ENCODE data around the gene DNM1L.

The DNM1L gene

DNA sequence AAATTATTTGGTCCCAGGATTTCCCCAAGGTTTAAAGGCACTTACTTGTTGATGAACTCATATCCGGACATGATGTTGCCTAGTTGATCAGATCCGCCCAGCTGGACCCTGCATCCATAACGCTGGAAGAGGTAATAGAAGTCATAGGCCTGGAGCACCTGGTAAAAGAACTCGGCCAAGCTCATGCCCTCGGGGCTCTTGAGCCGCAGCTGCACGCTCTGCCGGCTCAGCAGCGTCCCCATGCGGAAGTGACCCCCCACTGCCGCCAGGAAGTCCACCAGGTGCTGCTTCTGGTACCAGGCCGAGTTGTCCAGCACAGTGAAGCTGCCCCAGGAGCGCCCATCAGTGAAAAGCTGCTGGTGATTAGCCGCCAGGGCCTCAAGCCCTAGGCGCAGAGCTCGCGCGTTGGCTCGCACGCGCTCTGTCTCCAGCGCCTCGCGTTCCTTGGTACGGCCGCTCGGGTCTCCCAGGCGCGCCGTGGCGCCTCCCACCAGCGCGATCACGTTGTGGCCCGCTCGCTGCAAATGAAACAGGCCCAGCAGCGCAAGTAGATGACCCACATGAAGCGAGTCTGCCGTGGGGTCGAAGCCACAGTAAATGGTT, 76.1 kb downstream of the DNM1L start:
- no peak for TF ChIP-seq TEAD4 (IDR thresholded peaks at IDR 0.05)
- TF ChIP-seq NFIC (IDR thresholded peaks at IDR 0.05): no peak; the same call in 1 of the 2 replicates
- no peak for TF ChIP-seq EP300 (IDR thresholded peaks at IDR 0.05; ENCODE audit: borderline replicate concordance)
- TF ChIP-seq, protein P1, sequence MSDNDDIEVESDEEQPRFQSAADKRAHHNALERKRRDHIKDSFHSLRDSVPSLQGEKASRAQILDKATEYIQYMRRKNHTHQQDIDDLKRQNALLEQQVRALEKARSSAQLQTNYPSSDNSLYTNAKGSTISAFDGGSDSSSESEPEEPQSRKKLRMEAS (IDR thresholded peaks at IDR 0.05): peak; percentile 82
- TF ChIP-seq YY1 (IDR thresholded peaks at IDR 0.05; ENCODE audit: low read depth): no peak
- TF ChIP-seq, protein P2, sequence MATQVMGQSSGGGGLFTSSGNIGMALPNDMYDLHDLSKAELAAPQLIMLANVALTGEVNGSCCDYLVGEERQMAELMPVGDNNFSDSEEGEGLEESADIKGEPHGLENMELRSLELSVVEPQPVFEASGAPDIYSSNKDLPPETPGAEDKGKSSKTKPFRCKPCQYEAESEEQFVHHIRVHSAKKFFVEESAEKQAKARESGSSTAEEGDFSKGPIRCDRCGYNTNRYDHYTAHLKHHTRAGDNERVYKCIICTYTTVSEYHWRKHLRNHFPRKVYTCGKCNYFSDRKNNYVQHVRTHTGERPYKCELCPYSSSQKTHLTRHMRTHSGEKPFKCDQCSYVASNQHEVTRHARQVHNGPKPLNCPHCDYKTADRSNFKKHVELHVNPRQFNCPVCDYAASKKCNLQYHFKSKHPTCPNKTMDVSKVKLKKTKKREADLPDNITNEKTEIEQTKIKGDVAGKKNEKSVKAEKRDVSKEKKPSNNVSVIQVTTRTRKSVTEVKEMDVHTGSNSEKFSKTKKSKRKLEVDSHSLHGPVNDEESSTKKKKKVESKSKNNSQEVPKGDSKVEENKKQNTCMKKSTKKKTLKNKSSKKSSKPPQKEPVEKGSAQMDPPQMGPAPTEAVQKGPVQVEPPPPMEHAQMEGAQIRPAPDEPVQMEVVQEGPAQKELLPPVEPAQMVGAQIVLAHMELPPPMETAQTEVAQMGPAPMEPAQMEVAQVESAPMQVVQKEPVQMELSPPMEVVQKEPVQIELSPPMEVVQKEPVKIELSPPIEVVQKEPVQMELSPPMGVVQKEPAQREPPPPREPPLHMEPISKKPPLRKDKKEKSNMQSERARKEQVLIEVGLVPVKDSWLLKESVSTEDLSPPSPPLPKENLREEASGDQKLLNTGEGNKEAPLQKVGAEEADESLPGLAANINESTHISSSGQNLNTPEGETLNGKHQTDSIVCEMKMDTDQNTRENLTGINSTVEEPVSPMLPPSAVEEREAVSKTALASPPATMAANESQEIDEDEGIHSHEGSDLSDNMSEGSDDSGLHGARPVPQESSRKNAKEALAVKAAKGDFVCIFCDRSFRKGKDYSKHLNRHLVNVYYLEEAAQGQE (IDR thresholded peaks at IDR 0.05; ENCODE audit: low read depth): no peak
- TF ChIP-seq ZBTB7A (IDR thresholded peaks at IDR 0.05; ENCODE audit: low read depth): no peak
- TF ChIP-seq FOXM1 (IDR thresholded peaks at IDR 0.05; ENCODE audit: borderline replicate concordance, low read depth): no peak
- peak; percentile 53; the same call in 1 of the 2 replicates for TF ChIP-seq RAD21 (IDR thresholded peaks at IDR 0.05; ENCODE audit: low read depth)
- no peak for TF ChIP-seq TAF1 (IDR thresholded peaks at IDR 0.05; ENCODE audit: low read depth)
- TF ChIP-seq CEBPB (IDR thresholded peaks at IDR 0.05): no peak
- TF ChIP-seq TCF12 (IDR thresholded peaks at IDR 0.05; ENCODE audit: low read depth): peak; percentile 54; the same call in 1 of the 2 replicates

DNA sequence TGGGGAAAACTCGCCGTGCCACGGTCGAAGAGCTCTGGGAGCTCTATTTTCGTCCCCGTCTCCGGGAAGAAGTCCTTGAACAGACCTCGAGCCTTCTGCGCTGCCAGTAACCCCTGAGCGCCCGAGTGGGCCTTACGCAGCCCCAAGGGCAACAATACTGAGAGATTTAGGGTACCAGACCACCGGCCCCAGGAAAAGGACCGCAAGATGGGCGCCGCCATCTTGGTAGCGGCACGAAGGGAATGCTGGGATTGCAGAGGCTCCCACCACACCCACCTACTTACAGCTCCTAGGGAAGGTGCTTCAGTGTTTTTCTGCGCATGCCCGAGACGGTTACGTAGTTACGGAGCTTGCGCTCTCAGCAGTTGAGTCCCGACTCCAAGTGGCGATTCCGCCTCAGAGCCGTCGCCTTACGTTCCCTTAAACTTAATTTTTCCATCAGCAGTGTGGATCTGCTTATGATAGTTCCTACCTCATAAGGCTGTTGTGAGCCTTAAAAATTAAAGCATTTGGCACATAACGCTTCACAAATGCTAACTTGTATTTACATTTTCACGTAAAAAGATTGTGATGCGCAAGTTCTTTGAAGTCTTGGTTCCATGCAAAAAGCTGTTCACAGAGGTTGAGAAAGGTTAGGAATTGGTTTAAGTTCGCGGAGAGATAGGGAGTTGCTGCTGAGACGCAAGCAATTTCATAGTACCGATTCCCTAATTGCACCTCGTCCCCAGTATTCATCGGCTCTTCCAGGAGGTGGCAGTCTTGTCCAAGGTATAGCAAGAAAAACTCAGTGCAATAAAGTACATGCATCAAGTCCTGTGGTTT, 76.8 kb downstream of the DNM1L start, which contains the start of gene YARS2:
Gene YARS2 (minus strand): TSS at position 244 of the 822 bp plus-strand sequence. CDS start 23 bp downstream, at position 221.
- TF ChIP-seq RAD21 (IDR thresholded peaks at IDR 0.05; ENCODE audit: low read depth) (peak; percentile 99), TEAD4 (IDR thresholded peaks at IDR 0.05) (peak; percentile 56; the same call in 1 of the 2 replicates), FOXM1 (IDR thresholded peaks at IDR 0.05; ENCODE audit: borderline replicate concordance, low read depth) (no peak), CEBPB (IDR thresholded peaks at IDR 0.05) (0 out of 2 replicates have a peak, but pooled peaks have one; percentile 7), CREB1 (IDR thresholded peaks at IDR 0.05; ENCODE audit: low read depth) (0 out of 2 replicates have a peak, but pooled peaks have one; percentile 10), NFIC (IDR thresholded peaks at IDR 0.05) (no peak; the same call in 1 of the 2 replicates), EGR1 (IDR thresholded peaks at IDR 0.05) (no peak), ZBTB7A (IDR thresholded peaks at IDR 0.05; ENCODE audit: low read depth) (no peak), TAF1 (IDR thresholded peaks at IDR 0.05; ENCODE audit: low read depth) (peak; percentile 98), YY1 (IDR thresholded peaks at IDR 0.05; ENCODE audit: low read depth) (peak; percentile 98), TCF12 (IDR thresholded peaks at IDR 0.05; ENCODE audit: low read depth) (no peak), EP300 (IDR thresholded peaks at IDR 0.05; ENCODE audit: borderline replicate concordance) (no peak; the same call in 1 of the 2 replicates)
- TF ChIP-seq, protein P2 (IDR thresholded peaks at IDR 0.05; ENCODE audit: low read depth): no peak
- TF ChIP-seq, protein P1 (IDR thresholded peaks at IDR 0.05): no peak; the same call in none of the 2 replicates
- TF ChIP-seq, protein P3, sequence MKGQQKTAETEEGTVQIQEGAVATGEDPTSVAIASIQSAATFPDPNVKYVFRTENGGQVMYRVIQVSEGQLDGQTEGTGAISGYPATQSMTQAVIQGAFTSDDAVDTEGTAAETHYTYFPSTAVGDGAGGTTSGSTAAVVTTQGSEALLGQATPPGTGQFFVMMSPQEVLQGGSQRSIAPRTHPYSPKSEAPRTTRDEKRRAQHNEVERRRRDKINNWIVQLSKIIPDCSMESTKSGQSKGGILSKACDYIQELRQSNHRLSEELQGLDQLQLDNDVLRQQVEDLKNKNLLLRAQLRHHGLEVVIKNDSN (IDR thresholded peaks at IDR 0.05): no peak

DNA sequence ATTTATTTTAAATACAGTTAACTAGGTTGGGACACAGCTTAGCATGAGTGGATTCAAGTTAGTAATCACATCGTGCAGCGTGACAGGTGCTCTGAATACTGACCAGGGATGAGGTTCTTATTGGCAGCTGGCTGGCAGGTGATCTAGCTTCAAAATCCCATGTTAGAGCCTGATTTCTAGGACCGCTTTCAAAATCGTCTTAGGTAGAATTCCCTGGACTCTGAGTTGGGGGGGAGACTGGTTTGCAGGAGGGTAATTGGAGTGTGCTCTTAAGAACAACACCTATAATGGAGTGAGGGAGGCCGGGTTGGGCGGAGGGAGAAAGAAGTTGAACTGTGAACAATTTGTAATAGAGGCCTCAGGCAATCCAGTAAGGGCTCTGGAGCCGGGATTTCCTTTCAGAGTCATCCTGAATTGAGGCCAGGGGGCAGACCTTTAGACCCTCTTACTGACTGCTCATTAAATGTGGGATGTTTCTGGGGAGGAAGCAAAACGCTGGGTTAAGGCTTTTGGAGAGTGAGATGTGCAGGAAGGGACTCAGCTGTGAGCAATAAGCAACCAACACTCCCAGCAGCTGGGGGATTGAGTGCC, 77.5 kb downstream of the DNM1L start:
- no peak for TF ChIP-seq YY1 (IDR thresholded peaks at IDR 0.05; ENCODE audit: low read depth)
- TF ChIP-seq TAF1 (IDR thresholded peaks at IDR 0.05; ENCODE audit: low read depth): no peak
- no peak for TF ChIP-seq ZBTB7A (IDR thresholded peaks at IDR 0.05; ENCODE audit: low read depth)
- no peak for TF ChIP-seq EP300 (IDR thresholded peaks at IDR 0.05; ENCODE audit: borderline replicate concordance)
- TF ChIP-seq EGR1 (IDR thresholded peaks at IDR 0.05): no peak
- TF ChIP-seq, protein P2 (IDR thresholded peaks at IDR 0.05; ENCODE audit: low read depth): no peak
- TF ChIP-seq, protein P3 (IDR thresholded peaks at IDR 0.05): no peak
- no peak for TF ChIP-seq RAD21 (IDR thresholded peaks at IDR 0.05; ENCODE audit: low read depth)
- TF ChIP-seq FOXM1 (IDR thresholded peaks at IDR 0.05; ENCODE audit: borderline replicate concordance, low read depth): no peak
- no peak for TF ChIP-seq TEAD4 (IDR thresholded peaks at IDR 0.05)

All from Ishikawa (cell line).